CD8-positive, alpha-beta memory T cell (primary cell): ENCODE measurements around the gene DCAF8L1. TPM values are rescaled to one million over a fixed set of nuclear protein-coding genes. Genes with fewer than 3 reads are reported as not detected.

Experiments used
- CTCF ChIA-PET: fragments of 350-600 bp; sonication (Branson Sonifier 250); formaldehyde crosslinking; loops from one replicate; lab custom pipeline; 2021; ENCODE audit warnings: antibody characterized with exemption; lab: Charles Lee
- POLR2A ChIA-PET: fragments of 350-600 bp; sonication (Branson Sonifier 250); formaldehyde crosslinking; loops from one replicate; lab custom pipeline; 2021; ENCODE audit warnings: antibody characterized with exemption; lab: Charles Lee
- DNase-seq, 5 donors: peaks; one replicate each; pipeline versions ENCODE4 v3.0.0 to v3.0.0-alpha.2; 2020 to 2022; ENCODE audit warnings: mixed read lengths in 1 of 5
- H3K27ac ChIP-seq: one replicate; pipeline ENCODE4 v1.7.0; 2013; ENCODE audit warnings: low read depth, mild to moderate bottlenecking, low read length, moderate library complexity
- H3K27me3 ChIP-seq: 2 replicates; pipeline ENCODE4 v1.7.0; 2013; ENCODE audit warnings: low read length, mild to moderate bottlenecking; ENCODE audit not compliant: insufficient read depth, poor library complexity, severe bottlenecking
- H3K36me3 ChIP-seq: 2 replicates; pipeline ENCODE4 v1.7.0; 2013; ENCODE audit warnings: mild to moderate bottlenecking, low read length, moderate library complexity; ENCODE audit not compliant: insufficient read depth
- H3K4me1 ChIP-seq: 2 replicates; pipeline ENCODE4 v1.7.0; 2013; ENCODE audit warnings: mild to moderate bottlenecking, low read length, moderate library complexity; ENCODE audit not compliant: insufficient read depth
- H3K4me3 ChIP-seq: 2 replicates; pipeline ENCODE4 v1.7.0; 2013; ENCODE audit warnings: mild to moderate bottlenecking, low read length
- H3K9me3 ChIP-seq: 2 replicates; pipeline ENCODE4 v1.7.0; 2013; ENCODE audit warnings: mild to moderate bottlenecking, low read length
- H3K27ac Mint-ChIP-seq, 8 donors: one replicate each; pipeline ENCODE4 v1.8.0; 2020 to 2021; ENCODE audit warnings: mixed read lengths in 8 of 8, mild to moderate bottlenecking in 6 of 8, inconsistent platforms in 3 of 8, moderate library complexity in 3 of 8
- H3K27me3 Mint-ChIP-seq, 2 donors: one replicate each; pipeline ENCODE4 v1.8.0; 2020 to 2021; ENCODE audit warnings: mixed read lengths in 2 of 2, mild to moderate bottlenecking in 1 of 2, moderate library complexity in 1 of 2
- H3K36me3 Mint-ChIP-seq, 3 donors: one replicate each; pipeline ENCODE4 v1.8.0; 2020 to 2021; ENCODE audit warnings: mixed read lengths in 3 of 3, inconsistent platforms in 1 of 3, mild to moderate bottlenecking in 1 of 3
- H3K4me1 Mint-ChIP-seq, 3 donors: one replicate each; pipeline ENCODE4 v1.8.0; 2020 to 2021; ENCODE audit warnings: mixed read lengths in 3 of 3, inconsistent platforms in 1 of 3, mild to moderate bottlenecking in 1 of 3
- H3K4me3 Mint-ChIP-seq, 7 donors: one replicate each; pipeline ENCODE4 v1.8.0; 2020 to 2021; ENCODE audit warnings: mixed read lengths in 7 of 7, mild to moderate bottlenecking in 6 of 7, moderate library complexity in 4 of 7, inconsistent platforms in 2 of 7
- H3K9me3 Mint-ChIP-seq, 5 donors: one replicate each; pipeline ENCODE4 v1.8.0; 2020 to 2022; ENCODE audit warnings: mixed read lengths in 5 of 5, mild to moderate bottlenecking in 3 of 5, moderate library complexity in 2 of 5, inconsistent platforms in 1 of 5
- polyA plus RNA-seq: library from polyadenylated mRNA; unstranded; fragments of 300-500 nt; fragmentation: Illumina TruSeq; gene quantifications from one replicate; pipeline ENCODE4 v1.2.3, GENCODE V29; 2021
- total RNA-seq, 2 experiments: library from RNA; stranded (reverse); gene quantifications; one replicate each; pipeline ENCODE4 v1.2.3, GENCODE V29; 2021

Gene DCAF8L1
- total RNA-seq (not detected), polyA plus RNA-seq (not detected)

- ChIA-PET POLR2A (no interaction called here), CTCF (no interaction called here)
- no peaks in the 10 kb centered on the region for H3K36me3 Mint-ChIP-seq
- no peaks in the 10 kb centered on the region for H3K27me3 Mint-ChIP-seq
- H3K27ac Mint-ChIP-seq, result peak within 1 kb of the TSS in 1 of 8 donors; percentile 1
- no peaks in the 10 kb centered on the region for H3K27me3 ChIP-seq
- no peaks in the 10 kb centered on the region for H3K36me3 ChIP-seq
- no peak within 1 kb of the TSS for H3K4me3 Mint-ChIP-seq
- H3K4me1 ChIP-seq, result no peaks in the 10 kb centered on the region
- H3K4me3 ChIP-seq, result no peak within 1 kb of the TSS
- H3K27ac ChIP-seq, result no peak within 1 kb of the TSS
- no peaks in the 10 kb centered on the region for H3K4me1 Mint-ChIP-seq
- no peaks in the 10 kb centered on the region for H3K9me3 ChIP-seq
- DNase-seq, result no peak
- H3K9me3 Mint-ChIP-seq, result peaks cover 0 to 15% (median 5%) of the 10 kb centered on the region in 5 donors
Measured at GRCh38 chrX:27981349-27981748, at the start of gene DCAF8L1. Gene DCAF8L1 (minus strand): TSS chrX:27981449. CDS start chrX:27981334, 115 bp downstream.

GRCh38 chrX:28022371-28022770, 41.1 kb upstream of the DCAF8L1 start:
- Histone ChIP-seq H3K9me3 (no peaks in the 10 kb centered on the region), H3K36me3 (no peaks in the 10 kb centered on the region), H3K4me3 (no peak overlapping the region), H3K4me1 (no peaks in the 10 kb centered on the region), H3K27me3 (no peaks in the 10 kb centered on the region), H3K27ac (no peak overlapping the region)
- H3K27ac Mint-ChIP-seq, result no peak overlapping the region
- H3K27me3 Mint-ChIP-seq, result no peaks in the 10 kb centered on the region
- peaks cover 2 to 8% (median 3%) of the 10 kb centered on the region in 5 donors for H3K9me3 Mint-ChIP-seq
- ChIA-PET POLR2A (no interaction called here), CTCF (no interaction called here)
- no peak for DNase-seq
- no peaks in the 10 kb centered on the region for H3K36me3 Mint-ChIP-seq
- H3K4me1 Mint-ChIP-seq, result no peaks in the 10 kb centered on the region
- H3K4me3 Mint-ChIP-seq, result no peak overlapping the region

GRCh38 chrX:28016823-28017222, 35.6 kb upstream of the DCAF8L1 start:
- Histone ChIP-seq H3K27ac (no peak overlapping the region), H3K4me1 (no peaks in the 10 kb centered on the region), H3K9me3 (no peaks in the 10 kb centered on the region), H3K4me3 (no peak overlapping the region), H3K27me3 (no peaks in the 10 kb centered on the region), H3K36me3 (no peaks in the 10 kb centered on the region)
- Mint-ChIP-seq H3K36me3 (no peaks in the 10 kb centered on the region), H3K9me3 (peaks cover 0 to 3% (median 3%) of the 10 kb centered on the region in 5 donors), H3K27ac (no peak overlapping the region), H3K4me1 (no peaks in the 10 kb centered on the region), H3K4me3 (no peak overlapping the region), H3K27me3 (no peaks in the 10 kb centered on the region)
- no peak for DNase-seq
- POLR2A ChIA-PET, result no interaction called here
- CTCF ChIA-PET, result no interaction called here

- Histone ChIP-seq H3K4me1 (no peaks in the 10 kb centered on the region), H3K27me3 (no peaks in the 10 kb centered on the region), H3K27ac (no peak overlapping the region), H3K4me3 (no peak overlapping the region), H3K9me3 (no peaks in the 10 kb centered on the region), H3K36me3 (no peaks in the 10 kb centered on the region)
- Mint-ChIP-seq H3K9me3 (peaks cover 0 to 3% (median 3%) of the 10 kb centered on the region in 5 donors), H3K4me1 (no peaks in the 10 kb centered on the region), H3K27me3 (no peaks in the 10 kb centered on the region), H3K27ac (no peak overlapping the region), H3K36me3 (no peaks in the 10 kb centered on the region), H3K4me3 (no peak overlapping the region)
- DNase-seq, result no peak
- CTCF ChIA-PET, result no interaction called here
- POLR2A ChIA-PET, result no interaction called here
Measured at GRCh38 chrX:28015993-28016392, 34.7 kb upstream of the DCAF8L1 start.

GRCh38 chrX:28010875-28011274, 29.6 kb upstream of the DCAF8L1 start:
- H3K4me3 Mint-ChIP-seq, result no peak overlapping the region
- H3K36me3 Mint-ChIP-seq, result no peaks in the 10 kb centered on the region
- Histone ChIP-seq H3K27me3 (no peaks in the 10 kb centered on the region), H3K36me3 (no peaks in the 10 kb centered on the region), H3K9me3 (no peaks in the 10 kb centered on the region), H3K4me1 (no peaks in the 10 kb centered on the region), H3K27ac (no peak overlapping the region), H3K4me3 (no peak overlapping the region)
- peaks cover 0 to 3% of the 10 kb centered on the region in 2 donors for H3K27me3 Mint-ChIP-seq
- peaks cover 0 to 5% (median 2%) of the 10 kb centered on the region in 5 donors for H3K9me3 Mint-ChIP-seq
- no peak for DNase-seq
- no peak overlapping the region for H3K27ac Mint-ChIP-seq
- H3K4me1 Mint-ChIP-seq, result no peaks in the 10 kb centered on the region
- CTCF ChIA-PET, result no interaction called here
- POLR2A ChIA-PET, result no interaction called here

GRCh38 chrX:27998666-27999065, 17.4 kb upstream of the DCAF8L1 start:
- Mint-ChIP-seq H3K27ac (no peak overlapping the region), H3K27me3 (peaks cover 0 to 1% of the 10 kb centered on the region in 2 donors), H3K4me3 (no peak overlapping the region), H3K36me3 (no peaks in the 10 kb centered on the region), H3K9me3 (peaks cover 0 to 4% (median 2%) of the 10 kb centered on the region in 5 donors), H3K4me1 (no peaks in the 10 kb centered on the region)
- Histone ChIP-seq H3K4me3 (no peak overlapping the region), H3K9me3 (no peaks in the 10 kb centered on the region), H3K4me1 (no peaks in the 10 kb centered on the region), H3K27me3 (no peaks in the 10 kb centered on the region), H3K36me3 (no peaks in the 10 kb centered on the region), H3K27ac (no peak overlapping the region)
- no peak for DNase-seq
- ChIA-PET CTCF (no interaction called here), POLR2A (no interaction called here)

- H3K27ac ChIP-seq, result no peak overlapping the region
- no peaks in the 10 kb centered on the region for H3K4me1 ChIP-seq
- peaks cover 0 to 1% of the 10 kb centered on the region in 2 donors for H3K27me3 Mint-ChIP-seq
- H3K27ac Mint-ChIP-seq, result no peak overlapping the region
- H3K4me3 Mint-ChIP-seq, result no peak overlapping the region
- H3K36me3 Mint-ChIP-seq, result no peaks in the 10 kb centered on the region
- DNase-seq, result no peak
- H3K9me3 ChIP-seq, result no peaks in the 10 kb centered on the region
- no peaks in the 10 kb centered on the region for H3K27me3 ChIP-seq
- H3K4me3 ChIP-seq, result no peak overlapping the region
- no peaks in the 10 kb centered on the region for H3K4me1 Mint-ChIP-seq
- CTCF ChIA-PET, result no interaction called here
- POLR2A ChIA-PET, result no interaction called here
- H3K36me3 ChIP-seq, result no peaks in the 10 kb centered on the region
- peaks cover 0 to 2% (median 0%) of the 10 kb centered on the region in 5 donors for H3K9me3 Mint-ChIP-seq
Measured at GRCh38 chrX:27997622-27998021, 16.4 kb upstream of the DCAF8L1 start.

GRCh38 chrX:27996132-27996531, 14.9 kb upstream of the DCAF8L1 start:
- Histone ChIP-seq H3K4me3 (no peak overlapping the region), H3K27ac (no peak overlapping the region), H3K4me1 (no peaks in the 10 kb centered on the region), H3K9me3 (no peaks in the 10 kb centered on the region), H3K36me3 (no peaks in the 10 kb centered on the region), H3K27me3 (no peaks in the 10 kb centered on the region)
- Mint-ChIP-seq H3K9me3 (peaks cover 0 to 2% (median 0%) of the 10 kb centered on the region in 5 donors), H3K4me3 (no peak overlapping the region), H3K4me1 (no peaks in the 10 kb centered on the region), H3K27ac (no peak overlapping the region), H3K27me3 (peaks cover 0 to 1% of the 10 kb centered on the region in 2 donors), H3K36me3 (no peaks in the 10 kb centered on the region)
- ChIA-PET POLR2A (no interaction called here), CTCF (no interaction called here)
- no peak for DNase-seq

- no peaks in the 10 kb centered on the region for H3K27me3 ChIP-seq
- CTCF ChIA-PET, result no interaction called here
- no peaks in the 10 kb centered on the region for H3K36me3 ChIP-seq
- H3K4me3 ChIP-seq, result no peak overlapping the region
- H3K27ac ChIP-seq, result no peak overlapping the region
- peaks cover 0 to under 1% (median 0%) of the 10 kb centered on the region in 5 donors for H3K9me3 Mint-ChIP-seq
- H3K4me3 Mint-ChIP-seq, result no peak overlapping the region
- no peaks in the 10 kb centered on the region for H3K9me3 ChIP-seq
- peaks cover 0 to 1% of the 10 kb centered on the region in 2 donors for H3K27me3 Mint-ChIP-seq
- no peaks in the 10 kb centered on the region for H3K36me3 Mint-ChIP-seq
- H3K4me1 Mint-ChIP-seq, result no peaks in the 10 kb centered on the region
- POLR2A ChIA-PET, result no interaction called here
- no peaks in the 10 kb centered on the region for H3K4me1 ChIP-seq
- DNase-seq, result no peak
- no peak overlapping the region for H3K27ac Mint-ChIP-seq
Measured at GRCh38 chrX:27995611-27996010, 14.4 kb upstream of the DCAF8L1 start.
